22Rv1 (cell line): ENCODE results near the gene TSPAN9.

Experiments used
- H3K27ac ChIP-seq: fragments of 450-650 bp; 2 replicates; pipeline ENCODE4 v1.5.1; 2017
- ZFX ChIP-seq: fragments of 450-650 bp; IDR thresholded peaks from 2 replicates; pipeline ENCODE4 v1.6.1; 2017; ENCODE audit warnings: antibody characterized with exemption, borderline replicate concordance
- TF ChIP-seq, protein P1 (sequence below): fragments of 450-650 bp; IDR thresholded peaks from 2 replicates; pipeline ENCODE4 v1.5.1; 2017; ENCODE audit warnings: mild to moderate bottlenecking

TSPAN9 gene

DNA sequence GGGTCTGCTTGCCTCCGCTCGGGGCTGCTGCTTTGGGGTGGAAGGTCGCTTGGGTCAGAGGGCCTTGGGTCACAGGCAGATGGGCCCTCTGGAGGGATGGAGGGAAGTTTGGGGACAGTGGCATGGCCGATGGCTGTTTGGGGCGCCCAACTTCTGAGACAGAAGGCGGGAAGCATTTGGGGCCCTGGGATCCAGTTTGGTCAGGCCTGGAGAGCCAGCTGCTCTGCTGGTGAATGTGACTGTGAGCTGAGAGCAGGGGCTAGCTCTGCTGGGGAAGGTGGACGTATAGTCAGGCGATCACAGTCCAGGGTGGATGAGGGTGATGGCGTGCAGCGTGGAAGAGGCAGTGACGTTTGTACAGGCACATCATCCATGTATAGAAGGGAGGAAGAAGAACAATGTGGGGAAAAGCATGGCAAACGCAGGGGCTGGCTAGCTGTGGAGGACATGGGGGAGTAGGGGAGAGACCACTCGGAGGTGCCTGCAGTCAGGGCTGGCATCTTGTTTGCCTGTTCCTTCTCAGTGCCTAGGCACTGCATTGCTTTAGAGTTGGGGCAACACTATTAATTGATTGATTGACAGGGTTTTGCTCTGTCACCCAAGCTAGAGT lies 57.5 kb downstream of the TSPAN9 start:
- TF ChIP-seq ZFX = no peak
- TF ChIP-seq, protein P1, sequence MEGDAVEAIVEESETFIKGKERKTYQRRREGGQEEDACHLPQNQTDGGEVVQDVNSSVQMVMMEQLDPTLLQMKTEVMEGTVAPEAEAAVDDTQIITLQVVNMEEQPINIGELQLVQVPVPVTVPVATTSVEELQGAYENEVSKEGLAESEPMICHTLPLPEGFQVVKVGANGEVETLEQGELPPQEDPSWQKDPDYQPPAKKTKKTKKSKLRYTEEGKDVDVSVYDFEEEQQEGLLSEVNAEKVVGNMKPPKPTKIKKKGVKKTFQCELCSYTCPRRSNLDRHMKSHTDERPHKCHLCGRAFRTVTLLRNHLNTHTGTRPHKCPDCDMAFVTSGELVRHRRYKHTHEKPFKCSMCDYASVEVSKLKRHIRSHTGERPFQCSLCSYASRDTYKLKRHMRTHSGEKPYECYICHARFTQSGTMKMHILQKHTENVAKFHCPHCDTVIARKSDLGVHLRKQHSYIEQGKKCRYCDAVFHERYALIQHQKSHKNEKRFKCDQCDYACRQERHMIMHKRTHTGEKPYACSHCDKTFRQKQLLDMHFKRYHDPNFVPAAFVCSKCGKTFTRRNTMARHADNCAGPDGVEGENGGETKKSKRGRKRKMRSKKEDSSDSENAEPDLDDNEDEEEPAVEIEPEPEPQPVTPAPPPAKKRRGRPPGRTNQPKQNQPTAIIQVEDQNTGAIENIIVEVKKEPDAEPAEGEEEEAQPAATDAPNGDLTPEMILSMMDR = no peak
- no peak overlapping the region for H3K27ac ChIP-seq

DNA sequence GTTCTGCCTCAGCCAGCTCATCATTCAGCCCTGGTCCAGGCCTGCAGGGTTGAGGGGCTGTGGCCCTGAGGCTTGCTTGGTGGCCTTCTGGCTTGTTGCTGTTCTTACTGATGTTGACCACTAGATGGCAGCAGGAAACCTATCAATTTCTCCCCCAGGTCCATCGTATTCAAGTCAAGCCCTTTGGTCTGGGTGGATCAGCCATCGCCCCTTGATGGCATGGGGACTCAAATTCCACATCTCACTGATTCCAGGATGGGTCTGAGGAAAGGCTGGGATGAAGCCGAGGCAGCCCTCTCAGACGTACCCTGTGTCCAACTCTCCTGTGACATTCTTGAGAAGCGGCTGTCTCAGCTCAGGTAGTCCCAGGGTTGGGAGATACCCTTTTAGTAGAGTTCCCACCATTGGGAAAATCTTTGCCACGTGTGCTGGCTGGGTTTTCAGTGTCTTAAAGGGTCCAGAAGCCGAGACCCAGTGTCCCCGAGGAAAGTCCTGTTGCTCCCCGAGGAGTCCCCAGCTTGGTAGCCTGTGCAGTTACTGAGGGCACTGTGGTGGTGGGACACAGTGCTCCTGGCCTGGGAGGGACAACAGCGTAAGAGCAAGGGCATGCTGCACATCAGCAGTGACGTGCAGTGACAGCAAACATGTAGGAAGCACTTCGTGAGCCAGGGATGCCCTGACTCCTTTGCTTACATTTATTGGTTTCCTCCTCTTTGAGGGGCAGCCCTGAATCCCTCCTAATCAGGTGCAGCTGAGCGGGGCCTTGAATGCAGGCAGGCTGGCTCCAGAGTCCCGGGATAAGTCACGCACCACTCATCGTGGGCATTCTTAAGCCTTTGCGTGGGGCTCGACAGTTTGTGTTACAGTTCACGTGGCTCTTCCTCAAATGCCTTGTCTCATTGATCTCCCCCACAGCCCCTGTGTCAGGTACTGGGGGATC lies 58.6 kb downstream of the TSPAN9 start:
- H3K27ac ChIP-seq = no peak overlapping the region
- TF ChIP-seq, protein P1 = peak; percentile 88
- no peak for TF ChIP-seq ZFX

DNA sequence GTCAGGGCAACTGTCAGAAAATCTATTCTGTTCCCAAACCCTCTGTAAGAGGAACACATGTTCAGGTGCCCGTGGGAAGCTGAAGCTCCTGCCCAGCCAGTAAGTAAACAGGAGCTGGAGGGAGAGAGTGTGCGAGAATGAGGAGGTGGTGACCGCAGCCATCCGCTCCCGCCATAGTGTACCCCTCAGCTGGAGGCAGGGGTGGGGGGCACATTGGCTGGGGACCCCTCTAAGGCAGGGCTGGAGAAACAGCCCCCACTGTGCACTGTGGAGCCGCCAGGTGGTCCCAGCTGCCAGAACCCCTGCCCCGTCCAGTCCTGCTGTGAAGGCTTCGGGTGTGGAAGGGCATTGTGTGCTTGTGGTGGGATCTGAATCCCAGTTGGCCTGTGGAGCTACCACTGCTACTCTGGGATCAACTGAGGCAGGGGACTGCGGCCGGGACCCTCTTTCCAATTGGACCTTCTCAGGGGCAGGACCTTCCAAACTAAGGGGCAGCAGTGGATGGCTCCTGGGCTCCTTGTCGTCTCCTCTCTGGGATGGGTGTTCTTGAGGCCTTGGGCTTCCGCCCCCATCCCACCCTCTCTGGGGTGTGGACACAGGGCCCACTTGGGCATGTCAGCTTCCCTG lies 59.6 kb downstream of the TSPAN9 start:
- H3K27ac ChIP-seq = no peak overlapping the region
- TF ChIP-seq, protein P1 = no peak
- no peak for TF ChIP-seq ZFX

DNA sequence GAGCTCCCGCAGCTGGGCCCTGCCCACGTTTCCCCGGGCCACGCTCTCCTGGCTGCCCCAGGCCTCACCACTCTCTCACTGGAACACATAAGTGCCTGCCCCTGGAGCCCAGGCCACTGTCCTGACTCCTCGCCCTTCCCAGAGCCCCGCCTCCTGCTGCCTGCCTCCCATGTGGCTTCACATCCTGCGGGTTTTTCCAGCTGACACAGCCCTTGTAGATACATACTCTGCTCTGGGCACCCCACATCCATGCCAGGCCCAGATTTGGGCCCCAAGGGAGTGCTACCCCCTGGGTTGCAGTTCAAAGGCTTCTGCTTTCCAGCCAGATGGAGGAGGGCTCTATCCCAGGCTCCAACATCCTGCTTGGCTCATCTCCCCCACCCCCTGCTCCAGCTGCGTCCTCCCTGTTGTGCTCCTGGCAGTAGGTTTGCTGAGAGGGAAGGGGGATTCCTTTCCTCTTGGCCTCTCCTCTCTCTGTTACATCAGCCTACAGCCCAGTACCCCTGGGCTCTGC lies 60.1 kb downstream of the TSPAN9 start:
- H3K27ac ChIP-seq = no peak overlapping the region
- no peak for TF ChIP-seq ZFX
- TF ChIP-seq, protein P1 = no peak

DNA sequence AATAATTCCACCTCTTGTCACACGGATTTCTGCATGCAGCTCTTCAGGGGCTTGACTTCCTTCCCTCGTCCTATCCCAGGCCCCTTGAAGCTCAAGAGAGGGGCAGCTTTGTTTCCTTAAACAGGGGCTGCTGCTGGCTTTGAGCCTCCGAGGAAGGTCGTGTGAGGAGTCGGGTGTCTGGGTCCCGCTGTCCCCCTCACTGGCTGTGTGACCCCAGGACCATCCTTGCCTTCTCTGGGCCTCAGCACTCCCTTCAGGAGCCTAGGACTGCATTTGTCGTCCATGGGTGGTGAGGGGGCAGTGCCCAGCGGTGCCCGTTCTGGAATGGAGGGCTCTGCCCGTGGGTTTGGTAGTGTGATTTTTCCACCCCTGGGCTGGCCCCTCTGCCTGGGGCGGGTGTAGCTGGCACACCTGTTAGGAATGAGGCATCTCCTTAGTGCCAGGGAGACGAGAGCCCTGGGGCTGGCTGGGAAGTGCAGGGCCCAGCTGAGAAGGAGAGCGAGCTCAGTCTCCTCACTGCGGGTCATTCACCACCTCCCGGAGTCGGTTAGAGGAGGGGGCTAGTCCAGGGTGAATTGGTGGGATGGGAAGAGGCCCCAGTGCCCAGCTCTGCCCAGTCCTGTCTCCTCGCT lies 60.8 kb downstream of the TSPAN9 start:
- TF ChIP-seq, protein P1 = no peak
- no peak for TF ChIP-seq ZFX
- H3K27ac ChIP-seq = no peak overlapping the region

DNA sequence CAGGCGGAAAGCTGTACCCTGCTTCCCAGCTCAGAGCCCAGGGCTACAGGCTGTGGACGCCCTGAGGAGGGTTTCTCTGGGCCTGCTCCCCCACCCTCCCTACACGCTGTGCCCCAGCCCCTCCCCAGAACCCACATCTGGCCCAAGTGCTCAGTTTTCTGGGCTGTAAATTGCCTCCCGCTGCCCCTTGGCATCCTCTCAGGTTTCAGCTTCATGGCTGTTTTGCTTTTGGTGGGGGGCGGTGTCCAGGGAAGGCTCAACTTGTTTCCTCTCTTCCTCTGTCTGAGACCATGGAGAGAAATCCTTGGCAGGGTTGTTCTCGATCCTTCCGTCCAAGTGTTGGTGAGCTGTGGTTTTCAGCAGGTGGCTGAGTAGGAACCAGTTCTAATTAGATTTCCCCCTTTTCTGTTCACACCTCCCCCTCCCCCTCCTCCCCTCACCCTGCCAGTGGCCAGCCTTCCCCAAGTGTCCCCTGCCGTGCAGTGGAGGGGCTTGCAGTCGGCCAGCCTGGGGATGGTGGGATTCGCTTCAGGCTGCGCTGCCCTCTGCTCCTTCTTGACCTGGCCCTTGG lies 61.8 kb downstream of the TSPAN9 start:
- no peak for TF ChIP-seq ZFX
- TF ChIP-seq, protein P1 = no peak
- no peak overlapping the region for H3K27ac ChIP-seq
